Measurements from ENCODE around the gene CDC42BPB. TPM values are rescaled to one million over a fixed set of nuclear protein-coding genes. Genes with fewer than 3 reads are reported as not detected.

The CDC42BPB gene
- total and polyA plus RNA-seq, 2 donors (not counting 1 experiment from before 2014, with no cell fraction given), result 44.8 to 98.3 TPM

- Histone ChIP-seq H3K79me2 (ENCODE audit: control insufficient read depth, insufficient read depth, low read length) (peaks cover 9% of the 10 kb centered on the region), H3K36me3 (ENCODE audit: control insufficient read depth, insufficient read depth, low read length) (peaks cover 17% of the 10 kb centered on the region)
- DNase-seq (ENCODE audit: low read depth in 2 of 2), result no peak
Observed at GRCh38 chr14:102985665-102986064, 71.7 kb downstream of the CDC42BPB start.

GRCh38 chr14:102984336-102985102 is 72.8 kb downstream of the CDC42BPB start:
- Histone ChIP-seq H3K27me3 (ENCODE audit: control insufficient read depth, insufficient read depth, low read length) (no peaks in the 10 kb centered on the region), H3K9ac (ENCODE audit: insufficient read depth, low read length) (no peak overlapping the region), H2AFZ (ENCODE audit: low read length) (no peak overlapping the region), H3K79me2 (ENCODE audit: control insufficient read depth, insufficient read depth, low read length) (peaks cover 4% of the 10 kb centered on the region), H3K4me2 (ENCODE audit: extremely low read depth, insufficient read depth, low read length) (no peak overlapping the region), H3K36me3 (ENCODE audit: control insufficient read depth, insufficient read depth, low read length) (peaks cover 19% of the 10 kb centered on the region), H3K9me3 (ENCODE audit: control insufficient read depth, insufficient read depth, low read depth, low read length) (no peaks in the 10 kb centered on the region), H3K4me1 (ENCODE audit: control insufficient read depth, extremely low read depth, insufficient read depth, low read length) (no peaks in the 10 kb centered on the region), H3K27ac (ENCODE audit: insufficient read depth, low read length) (no peak overlapping the region), H4K20me1 (ENCODE audit: control insufficient read depth, extremely low read depth, insufficient read depth, low read length) (no peaks in the 10 kb centered on the region), H3K4me3 (replicated peaks in 1 of 4; ENCODE audit: control extremely low read depth in 1 of 4, insufficient read depth in 1 of 4, low read depth in 3 of 4, low read length in 4 of 4) (no peak overlapping the region)
- DNase-seq (ENCODE audit: low read depth in 2 of 2), result no peak
- TF ChIP-seq EZH2 (IDR thresholded peaks at IDR 0.05; ENCODE audit: low read length, missing control alignments) (no peak), CTCF (conservative IDR thresholded peaks at IDR 0.05 in 1 of 2, IDR thresholded peaks at IDR 0.05 in 1 of 2; ENCODE audit: low read depth in 1 of 2, low read length in 2 of 2) (no peak)

More at GRCh38 chr14:102985665-102986064, 71.7 kb downstream of the CDC42BPB start:
- H3K9me3 ChIP-seq (ENCODE audit: control insufficient read depth, insufficient read depth, low read depth, low read length), result no peaks in the 10 kb centered on the region
- H3K27me3 ChIP-seq (ENCODE audit: control insufficient read depth, insufficient read depth, low read length), result no peaks in the 10 kb centered on the region
- TF ChIP-seq EZH2 (IDR thresholded peaks at IDR 0.05; ENCODE audit: low read length, missing control alignments) (no peak), CTCF (conservative IDR thresholded peaks at IDR 0.05 in 1 of 2, IDR thresholded peaks at IDR 0.05 in 1 of 2; ENCODE audit: low read depth in 1 of 2, low read length in 2 of 2) (no peak)
- H3K4me2 ChIP-seq (ENCODE audit: extremely low read depth, insufficient read depth, low read length), result no peak overlapping the region
- no peak overlapping the region for H3K9ac ChIP-seq (ENCODE audit: insufficient read depth, low read length)
- no peaks in the 10 kb centered on the region for H3K4me1 ChIP-seq (ENCODE audit: control insufficient read depth, extremely low read depth, insufficient read depth, low read length)
- H3K4me3 ChIP-seq (replicated peaks in 1 of 4; ENCODE audit: control extremely low read depth in 1 of 4, insufficient read depth in 1 of 4, low read depth in 3 of 4, low read length in 4 of 4), result no peak overlapping the region
- H2AFZ ChIP-seq (ENCODE audit: low read length), result no peak overlapping the region
- H4K20me1 ChIP-seq (ENCODE audit: control insufficient read depth, extremely low read depth, insufficient read depth, low read length), result no peaks in the 10 kb centered on the region
- no peak overlapping the region for H3K27ac ChIP-seq (ENCODE audit: insufficient read depth, low read length)

- no peaks in the 10 kb centered on the region for H3K4me1 ChIP-seq (ENCODE audit: control insufficient read depth, extremely low read depth, insufficient read depth, low read length)
- H3K9ac ChIP-seq (ENCODE audit: insufficient read depth, low read length), result no peak overlapping the region
- H3K9me3 ChIP-seq (ENCODE audit: control insufficient read depth, insufficient read depth, low read depth, low read length), result no peaks in the 10 kb centered on the region
- H2AFZ ChIP-seq (ENCODE audit: low read length), result no peak overlapping the region
- H3K36me3 ChIP-seq (ENCODE audit: control insufficient read depth, insufficient read depth, low read length), result peaks cover 19% of the 10 kb centered on the region
- H3K4me2 ChIP-seq (ENCODE audit: extremely low read depth, insufficient read depth, low read length), result no peak overlapping the region
- H3K27me3 ChIP-seq (ENCODE audit: control insufficient read depth, insufficient read depth, low read length), result no peaks in the 10 kb centered on the region
- peaks cover 4% of the 10 kb centered on the region for H3K79me2 ChIP-seq (ENCODE audit: control insufficient read depth, insufficient read depth, low read length)
- no peak overlapping the region for H3K27ac ChIP-seq (ENCODE audit: insufficient read depth, low read length)
- H4K20me1 ChIP-seq (ENCODE audit: control insufficient read depth, extremely low read depth, insufficient read depth, low read length), result no peaks in the 10 kb centered on the region
- no peak for DNase-seq (ENCODE audit: low read depth in 2 of 2)
- H3K4me3 ChIP-seq (replicated peaks in 1 of 4; ENCODE audit: control extremely low read depth in 1 of 4, insufficient read depth in 1 of 4, low read depth in 3 of 4, low read length in 4 of 4), result no peak overlapping the region
- TF ChIP-seq EZH2 (IDR thresholded peaks at IDR 0.05; ENCODE audit: low read length, missing control alignments) (no peak), CTCF (conservative IDR thresholded peaks at IDR 0.05 in 1 of 2, IDR thresholded peaks at IDR 0.05 in 1 of 2; ENCODE audit: low read depth in 1 of 2, low read length in 2 of 2) (no peak)
Observed at GRCh38 chr14:102983496-102983895, 73.9 kb downstream of the CDC42BPB start.

Data from fibroblast of lung (primary cell).